GM19328 (cell line): ENCODE measurements around the gene MMP8.
"Not testable (repeated sequence)": the region's sequence is repeated elsewhere in the genome, so short reads cannot be mapped to it uniquely, and the experiment has no call there.

Experiments
- ATAC-seq: cut with Tn5 transposase; IDR thresholded peaks from one replicate; pipeline ENCODE4 v1.9.1; 2021; ENCODE audit warnings: mild to moderate bottlenecking, moderate library complexity; ENCODE audit not compliant: unreplicated experiment

Gene MMP8, protein sequence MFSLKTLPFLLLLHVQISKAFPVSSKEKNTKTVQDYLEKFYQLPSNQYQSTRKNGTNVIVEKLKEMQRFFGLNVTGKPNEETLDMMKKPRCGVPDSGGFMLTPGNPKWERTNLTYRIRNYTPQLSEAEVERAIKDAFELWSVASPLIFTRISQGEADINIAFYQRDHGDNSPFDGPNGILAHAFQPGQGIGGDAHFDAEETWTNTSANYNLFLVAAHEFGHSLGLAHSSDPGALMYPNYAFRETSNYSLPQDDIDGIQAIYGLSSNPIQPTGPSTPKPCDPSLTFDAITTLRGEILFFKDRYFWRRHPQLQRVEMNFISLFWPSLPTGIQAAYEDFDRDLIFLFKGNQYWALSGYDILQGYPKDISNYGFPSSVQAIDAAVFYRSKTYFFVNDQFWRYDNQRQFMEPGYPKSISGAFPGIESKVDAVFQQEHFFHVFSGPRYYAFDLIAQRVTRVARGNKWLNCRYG

DNA sequence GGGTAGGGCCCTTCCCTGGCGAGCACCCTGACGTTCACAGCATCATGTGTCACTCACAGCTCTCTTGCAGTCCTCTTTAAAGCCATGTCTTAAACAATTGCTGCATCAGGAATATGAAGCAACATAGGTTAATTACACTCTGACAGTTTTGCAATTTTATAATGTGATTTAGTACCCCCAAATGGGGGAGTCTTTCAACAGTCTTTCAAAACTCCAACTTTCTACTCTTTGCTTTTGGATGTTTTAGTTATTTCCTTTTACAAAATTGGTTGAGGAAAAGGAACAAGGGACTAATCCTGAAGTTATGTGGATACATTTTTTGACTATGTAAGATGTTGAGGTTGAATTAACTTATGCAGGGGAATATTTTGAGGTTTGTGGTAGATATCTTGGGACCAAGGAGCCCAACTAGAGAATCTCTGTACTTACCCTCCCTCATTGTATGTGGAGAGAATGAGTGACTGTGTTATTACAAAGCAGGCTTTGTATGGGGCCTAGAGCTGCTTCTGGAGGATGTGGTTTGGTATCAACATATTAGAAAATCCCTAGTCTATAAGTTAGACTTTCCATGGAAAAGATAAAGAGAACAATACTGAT is at the start of gene MMP8:
MMP8 (minus strand) TSS at position 51 of the 597 bp plus-strand sequence. CDS start 99 bp downstream, outside the sequence.
- ATAC-seq: no peak

GRCh38 chr11:102773386-102773785 is 48.6 kb upstream of the MMP8 start:
- ATAC-seq: no peak

DNA sequence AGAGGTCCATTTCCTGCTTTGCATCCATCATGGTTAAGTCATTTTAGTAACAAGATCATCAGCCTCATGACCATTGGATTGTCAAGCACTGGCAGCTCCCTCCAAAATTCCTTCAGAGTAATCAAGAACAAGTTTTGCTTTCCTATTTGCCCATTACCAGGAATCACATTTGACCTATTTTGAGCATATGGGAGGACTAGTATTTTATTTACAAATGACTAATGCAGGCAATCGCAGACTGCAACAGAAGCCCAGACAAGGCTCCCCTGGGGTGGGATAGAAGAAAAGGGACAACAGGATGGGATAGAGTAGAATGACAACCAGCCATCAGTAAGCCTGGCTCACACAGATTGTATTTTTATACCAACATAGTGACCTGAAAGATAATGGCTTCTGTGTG is 46.6 kb upstream of the MMP8 start:
- ATAC-seq: no peak

DNA sequence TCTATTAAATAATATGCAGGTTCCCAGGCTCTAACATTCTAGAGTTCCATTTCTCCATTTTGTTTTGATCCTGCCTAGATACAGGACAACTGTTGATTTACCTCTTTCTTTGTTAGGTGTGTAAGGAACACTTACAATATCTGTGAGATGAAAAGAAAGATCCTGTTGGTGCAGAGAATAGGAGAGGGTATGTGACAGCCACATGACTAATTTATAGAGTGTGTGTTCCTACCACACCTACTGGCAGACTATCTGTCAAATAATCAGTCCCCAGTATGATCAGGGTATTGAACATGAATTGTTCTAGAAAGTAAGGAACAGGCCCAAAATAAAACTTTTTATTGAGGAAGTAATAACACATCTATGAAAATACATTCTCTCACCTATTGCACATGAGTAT is 45.4 kb upstream of the MMP8 start:
- no peak for ATAC-seq

- ATAC-seq: no peak
Measured at GRCh38 chr11:102767800-102768199, 43.0 kb upstream of the MMP8 start.

DNA sequence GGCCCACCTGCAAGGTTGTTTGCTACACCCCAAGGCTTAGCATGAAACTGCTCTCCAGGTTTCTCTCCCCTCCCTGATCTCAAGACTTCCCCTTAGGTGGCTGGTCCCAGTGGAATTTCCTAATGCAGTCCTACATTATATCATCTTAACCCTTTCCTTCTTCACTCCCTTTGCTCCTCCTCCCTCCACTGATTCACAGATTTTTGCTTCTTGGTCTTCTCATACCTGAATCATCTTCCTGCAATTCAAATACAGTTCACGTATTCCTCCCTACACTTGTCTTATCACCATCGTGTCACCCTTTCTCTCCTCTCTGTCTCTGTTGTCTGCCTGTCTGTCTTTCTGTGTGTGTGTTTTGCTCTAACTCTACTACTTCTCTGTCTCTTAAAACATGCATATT is 38.7 kb upstream of the MMP8 start:
- no peak for ATAC-seq

DNA sequence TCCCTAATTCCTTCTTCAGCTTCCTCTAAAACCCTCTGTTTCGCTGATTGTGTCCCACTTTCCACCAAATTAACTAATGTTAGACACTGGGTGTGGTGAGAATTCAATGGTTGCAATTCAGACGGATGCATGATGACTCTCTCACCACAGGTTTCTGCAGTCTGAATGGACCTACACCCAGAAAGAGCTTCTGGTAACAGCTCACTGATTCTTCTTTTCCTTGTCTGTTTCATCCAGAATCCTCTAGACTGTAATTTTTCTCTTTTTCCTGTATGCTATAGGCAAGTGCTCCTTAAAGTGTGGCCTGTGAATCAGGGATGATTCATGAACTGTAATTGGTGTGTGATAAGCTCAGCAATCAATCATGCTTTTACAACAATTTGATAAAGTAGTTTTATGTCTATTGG is 37.6 kb upstream of the MMP8 start:
- no peak for ATAC-seq

- ATAC-seq: no peak
Measured at GRCh38 chr11:102761646-102762238, 37.0 kb upstream of the MMP8 start.

GRCh38 chr11:102760344-102761035 is 35.7 kb upstream of the MMP8 start:
- no peak for ATAC-seq

- ATAC-seq: no peak
Measured at GRCh38 chr11:102757823-102758549, 33.2 kb upstream of the MMP8 start.

GRCh38 chr11:102753267-102753666 is 28.5 kb upstream of the MMP8 start:
- no peak for ATAC-seq

- no peak for ATAC-seq
Measured at GRCh38 chr11:102751673-102752072, 26.9 kb upstream of the MMP8 start.

DNA sequence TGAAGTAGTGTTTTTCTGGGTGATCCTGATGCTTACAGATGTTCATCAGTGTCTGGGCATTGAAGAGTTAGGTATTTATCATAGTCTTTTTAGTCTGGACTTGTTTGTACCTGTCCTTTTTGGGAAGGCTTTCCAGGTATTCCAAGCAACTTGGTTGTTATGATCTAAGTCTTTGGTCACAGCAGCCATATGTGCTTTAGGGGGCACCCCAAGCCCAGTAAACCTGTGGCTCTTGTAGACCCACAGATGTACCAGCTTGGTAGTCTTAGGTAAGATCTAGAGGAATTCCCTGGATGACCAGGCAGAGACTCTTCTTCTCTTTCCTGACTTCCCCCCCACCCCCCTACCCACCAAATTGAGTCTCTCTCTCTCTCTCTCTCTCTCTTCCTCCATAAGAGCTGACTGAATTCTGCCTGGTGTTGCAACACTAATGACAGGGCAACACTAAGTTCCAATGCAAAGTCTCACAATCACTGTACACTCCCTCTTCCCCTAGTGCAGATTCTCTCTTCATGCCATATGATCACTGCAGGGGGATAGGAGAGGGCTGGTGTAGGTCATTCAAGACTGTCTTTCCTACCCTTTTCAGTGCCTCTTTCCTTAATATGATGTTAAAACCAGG is 24.5 kb upstream of the MMP8 start:
- ATAC-seq: no peak

- not testable (repeated sequence) for ATAC-seq
Measured at GRCh38 chr11:102746746-102747578, 22.2 kb upstream of the MMP8 start.

DNA sequence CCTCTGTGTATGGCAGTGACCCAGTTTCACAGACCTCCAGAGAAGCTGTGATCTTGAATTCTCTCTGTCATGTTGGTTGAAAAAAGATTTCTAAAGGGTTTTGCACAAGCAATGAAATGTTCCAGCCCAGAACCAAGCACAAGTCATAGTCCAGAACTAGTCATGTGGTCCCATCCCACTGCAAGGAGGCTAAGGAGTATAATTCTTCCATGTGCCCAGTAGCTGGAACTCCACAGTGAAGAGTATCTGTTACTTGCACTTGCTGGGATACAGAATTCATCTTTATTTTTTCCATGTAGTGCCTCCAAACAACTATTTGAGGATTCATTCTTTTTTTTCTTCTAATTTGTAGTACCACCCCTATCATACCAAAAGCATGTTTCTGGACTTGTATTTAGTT is 9.9 kb upstream of the MMP8 start:
- no peak for ATAC-seq

- peak; percentile 83 for ATAC-seq
Measured at GRCh38 chr11:102733232-102733875, 8.6 kb upstream of the MMP8 start.

GRCh38 chr11:102730944-102731343 is 6.2 kb upstream of the MMP8 start:
- not testable (repeated sequence) for ATAC-seq

DNA sequence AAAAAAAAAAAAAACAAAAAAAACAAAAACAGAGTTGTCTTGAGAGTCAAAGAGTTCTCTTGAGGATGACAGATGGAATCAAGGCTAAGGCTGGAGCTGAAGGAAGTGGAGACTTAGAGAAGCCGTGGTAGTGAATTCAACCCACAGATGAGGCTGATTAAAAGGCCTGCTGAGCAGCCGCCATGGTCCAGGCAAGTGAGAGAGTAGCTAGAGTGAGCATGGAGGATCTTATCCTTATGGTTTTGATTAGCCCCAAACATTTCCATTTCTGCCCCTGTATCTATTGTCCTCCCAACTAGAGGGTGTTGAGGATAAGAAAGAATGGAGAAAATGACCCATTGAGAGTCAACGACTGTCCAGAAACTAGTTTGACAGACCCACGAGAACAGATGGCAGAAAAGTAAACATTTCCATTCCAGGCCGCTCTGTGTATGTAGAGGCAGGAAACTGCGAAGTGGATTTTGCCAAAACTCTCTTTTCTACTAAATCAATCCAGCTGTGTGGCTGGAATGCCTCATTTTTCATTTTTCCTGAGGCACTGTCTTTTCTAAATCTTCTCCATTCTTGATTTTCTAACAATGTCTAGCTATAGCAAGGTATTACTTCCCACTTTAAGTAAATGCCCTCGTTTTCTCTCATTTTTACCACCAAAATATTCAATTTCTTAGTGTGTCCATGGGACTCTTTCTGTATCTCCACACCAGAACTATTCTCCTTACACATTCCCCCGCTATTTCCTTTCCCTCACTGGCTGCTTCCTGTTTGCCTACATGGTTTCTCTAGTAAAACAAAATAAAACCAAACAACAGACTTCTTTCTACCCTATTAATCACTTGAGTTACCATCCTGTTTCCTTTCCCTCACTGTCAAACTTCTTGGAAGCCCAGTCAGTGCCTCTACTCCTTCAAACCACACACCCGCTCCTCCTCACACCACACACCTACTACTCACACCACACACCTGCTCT is 5.4 kb upstream of the MMP8 start:
- ATAC-seq: no peak
